Common myeloid progenitor, CD34-positive (primary cell): ENCODE results near the gene AUH. TPM values are rescaled to one million over a fixed set of nuclear protein-coding genes. Genes with fewer than 3 reads are reported as not detected.

ENCODE experiments used
- CTCF ChIA-PET: fragments of 350-600 bp; sonication (Branson Sonifier 250); formaldehyde crosslinking; loops from one replicate; lab custom pipeline; 2021; ENCODE audit warnings: antibody characterized with exemption; lab: Charles Lee
- POLR2A ChIA-PET: fragments of 350-600 bp; sonication (Branson Sonifier 250); formaldehyde crosslinking; loops from one replicate; lab custom pipeline; 2021; ENCODE audit warnings: antibody characterized with exemption; lab: Charles Lee
- DNase-seq, 3 donors: peaks; one replicate each; pipeline versions ENCODE4 v3.0.0 to v3.0.0-alpha.2; 2013
- H3K27ac ChIP-seq, 2 experiments: 1 replicate in 1 of 2; 2 replicates in 1 of 2; pipeline ENCODE4 v1.7.0; 2013; ENCODE audit warnings: inconsistent platforms in 2 of 2, low read length in 2 of 2, mild to moderate bottlenecking in 2 of 2, low read depth in 1 of 2, moderate library complexity in 1 of 2; ENCODE audit not compliant: severe bottlenecking in 2 of 2, insufficient read depth in 1 of 2, poor library complexity in 1 of 2
- H3K27me3 ChIP-seq, 5 experiments: replicated peaks in 2 of 5; 1 replicate in 3 of 5; 2 replicates in 2 of 5; pipeline versions ENCODE4 v1.6.1 to v1.7.0; 2013; ENCODE audit warnings: low read length in 4 of 5, mild to moderate bottlenecking in 2 of 5, moderate library complexity in 2 of 5, inconsistent platforms in 1 of 5; ENCODE audit not compliant: insufficient read depth in 5 of 5, control insufficient read depth in 4 of 5
- H3K36me3 ChIP-seq, 4 experiments: 1 replicate in 2 of 4; 2 replicates in 2 of 4; pipeline versions ENCODE4 v1.6.1 to v1.7.0; 2013; ENCODE audit warnings: low read length in 3 of 4, control low read depth in 1 of 4, mild to moderate bottlenecking in 1 of 4; ENCODE audit not compliant: control insufficient read depth in 4 of 4, insufficient read depth in 4 of 4
- H3K4me1 ChIP-seq, 4 experiments: 1 replicate in 3 of 4; 2 replicates in 1 of 4; pipeline versions ENCODE4 v1.6.1 to v1.7.1; 2013; ENCODE audit warnings: low read length in 3 of 4, mild to moderate bottlenecking in 3 of 4, control low read depth in 1 of 4, inconsistent platforms in 1 of 4, moderate library complexity in 1 of 4; ENCODE audit not compliant: control insufficient read depth in 4 of 4, insufficient read depth in 4 of 4; ENCODE audit errors: control extremely low read depth in 1 of 4
- H3K4me3 ChIP-seq, 7 experiments: 1 replicate in 4 of 7; 2 replicates in 3 of 7; pipeline versions ENCODE4 v1.5.1 to v1.7.0; 2013; ENCODE audit warnings: mild to moderate bottlenecking in 7 of 7, low read length in 6 of 7, moderate library complexity in 6 of 7, inconsistent platforms in 2 of 7, low read depth in 2 of 7, control low read depth in 1 of 7; ENCODE audit not compliant: insufficient read depth in 4 of 7, control insufficient read depth in 1 of 7; ENCODE audit errors: extremely low read depth in 1 of 7
- H3K9me3 ChIP-seq, 5 experiments: 1 replicate in 4 of 5; 2 replicates in 1 of 5; pipeline versions ENCODE4 v1.6.1 to v1.7.1; 2013; ENCODE audit warnings: low read length in 4 of 5, mild to moderate bottlenecking in 2 of 5, inconsistent platforms in 1 of 5, low read depth in 1 of 5, moderate library complexity in 1 of 5; ENCODE audit not compliant: control insufficient read depth in 4 of 5, insufficient read depth in 2 of 5; ENCODE audit errors: control extremely low read depth in 1 of 5
- WGBS: methylation state at CpG from one replicate; pipeline ENCODE4 v1.1.5; 2013; ENCODE audit not compliant: insufficient coverage; 5-methylcytosine and 5-hydroxymethylcytosine counted together
- polyA plus RNA-seq: library from polyadenylated mRNA; unstranded; fragments of 120-200 nt; gene quantifications from one replicate; pipeline ENCODE4 v1.2.1, GENCODE V29; 2013

The AUH gene, protein sequence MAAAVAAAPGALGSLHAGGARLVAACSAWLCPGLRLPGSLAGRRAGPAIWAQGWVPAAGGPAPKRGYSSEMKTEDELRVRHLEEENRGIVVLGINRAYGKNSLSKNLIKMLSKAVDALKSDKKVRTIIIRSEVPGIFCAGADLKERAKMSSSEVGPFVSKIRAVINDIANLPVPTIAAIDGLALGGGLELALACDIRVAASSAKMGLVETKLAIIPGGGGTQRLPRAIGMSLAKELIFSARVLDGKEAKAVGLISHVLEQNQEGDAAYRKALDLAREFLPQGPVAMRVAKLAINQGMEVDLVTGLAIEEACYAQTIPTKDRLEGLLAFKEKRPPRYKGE
- 13.7 TPM for polyA plus RNA-seq

DNA sequence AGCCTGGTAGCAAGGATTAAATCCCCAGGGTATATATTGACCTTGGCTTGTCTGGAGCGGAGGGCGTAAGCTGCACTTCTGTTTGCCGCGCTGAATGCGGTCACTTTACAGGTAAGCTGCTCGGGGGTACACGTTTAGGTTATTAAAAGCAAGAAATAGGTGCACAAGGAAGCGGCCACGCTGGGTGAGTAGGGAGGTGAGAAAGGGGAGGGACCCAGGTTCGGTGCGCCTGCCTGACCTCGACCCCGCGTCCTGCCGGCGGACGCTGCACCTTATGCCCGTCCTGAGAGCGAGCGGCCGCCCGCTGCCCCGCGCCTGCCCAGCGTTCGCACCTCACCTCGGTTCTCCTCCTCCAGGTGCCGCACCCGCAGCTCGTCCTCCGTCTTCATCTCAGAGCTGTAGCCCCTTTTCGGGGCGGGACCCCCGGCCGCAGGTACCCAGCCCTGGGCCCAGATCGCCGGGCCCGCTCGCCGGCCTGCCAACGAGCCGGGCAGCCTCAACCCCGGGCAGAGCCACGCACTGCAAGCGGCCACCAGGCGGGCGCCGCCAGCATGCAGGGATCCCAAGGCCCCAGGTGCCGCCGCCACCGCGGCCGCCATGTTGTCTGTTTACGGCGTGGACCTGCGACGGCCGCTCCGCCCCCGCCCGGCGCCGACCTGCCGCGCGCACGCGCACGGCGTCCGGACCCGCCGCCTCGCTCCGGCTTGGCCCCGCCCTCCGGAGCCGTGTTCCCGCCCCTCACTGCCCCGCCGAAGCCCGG lies at the start of gene AUH:
Gene AUH, minus strand, starts transcription at position 628 of the 760 bp plus-strand sequence. Its CDS starts 29 bp downstream, at position 599.
- Histone ChIP-seq H3K4me1 (peaks cover 8 to 18% (median 11%) of the 10 kb centered on the region in 4 experiments), H3K9me3 (peaks cover 0 to 6% (median 0%) of the 10 kb centered on the region in 5 experiments), H3K36me3 (peaks cover 0 to 6% (median 1%) of the 10 kb centered on the region in 4 experiments), H3K27me3 (no peaks in the 10 kb centered on the region), H3K4me3 (peak within 1 kb of the TSS; percentile 79 to 97 (median 94)), H3K27ac (peak within 1 kb of the TSS; percentile 55 to 84)
- 0% methylated on average over 66 of the region's 82 CpGs for WGBS
- CTCF ChIA-PET: interaction anchor here (0.7 to 2.1 kb wide), 12 partner anchors 9 to 349 kb away, joined by 3 to 12 read pairs (median 3); no protein-coding TSS in a partner anchor
- DNase-seq: peak; percentile 83 to 90 (median 89)
- POLR2A ChIA-PET: no interaction called here

DNA sequence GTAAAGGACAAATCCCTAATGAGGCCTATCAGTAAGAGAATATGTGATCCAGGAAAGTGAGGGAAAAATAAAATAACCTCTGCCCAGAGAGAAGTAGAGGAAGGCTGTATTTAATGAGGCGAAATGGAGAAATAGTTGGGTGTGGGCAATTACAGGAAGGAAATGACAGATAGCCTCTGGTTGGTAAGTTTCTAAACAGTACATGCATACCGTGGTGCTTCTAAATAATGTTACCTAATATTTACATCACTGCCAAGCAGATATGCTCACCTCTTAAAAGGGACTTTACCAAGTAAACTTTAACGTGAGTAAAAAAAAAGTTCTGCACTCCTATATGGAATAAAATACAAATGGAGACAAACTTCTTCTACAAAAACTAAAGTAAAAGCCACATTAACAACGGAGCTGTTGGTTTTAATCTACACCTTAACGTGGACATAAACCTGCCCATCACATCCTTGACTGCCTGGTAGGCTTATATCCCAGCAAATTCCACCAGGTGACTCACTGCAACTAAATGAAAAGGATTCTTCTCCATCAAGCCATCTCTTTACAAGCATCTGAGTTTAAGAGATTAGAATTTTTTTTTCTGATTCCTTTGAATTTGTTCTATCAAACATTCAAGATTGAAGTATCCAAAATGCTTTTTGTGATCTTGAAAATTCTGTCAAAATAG lies 49.5 kb upstream of the AUH start:
- whole genome bisulfite sequencing: 77% methylated on average over 3 of the region's 5 CpGs
- H3K27me3 ChIP-seq: peaks cover 0 to 2% (median 0%) of the 10 kb centered on the region in 5 experiments
- POLR2A ChIA-PET: interaction anchor here (0.6 to 0.8 kb wide), 2 partner anchors 13 to 14 kb away, joined by 3 read pairs; no protein-coding TSS in a partner anchor
- no peak overlapping the region for H3K27ac ChIP-seq
- peaks cover 5 to 10% (median 7%) of the 10 kb centered on the region in 4 experiments for H3K4me1 ChIP-seq
- CTCF ChIA-PET: interaction anchor here (0.5 to 2.0 kb wide), 4 partner anchors 9 to 322 kb away, joined by 3 to 6 read pairs (median 6); no protein-coding TSS in a partner anchor
- DNase-seq: peak in 2 of 3 donors; percentile 55 to 66
- H3K4me3 ChIP-seq: peak overlapping the region in 1 of 7 experiments; percentile 28
- H3K36me3 ChIP-seq: peaks cover 0 to 18% (median 11%) of the 10 kb centered on the region in 4 experiments
- H3K9me3 ChIP-seq: no peaks in the 10 kb centered on the region

DNA sequence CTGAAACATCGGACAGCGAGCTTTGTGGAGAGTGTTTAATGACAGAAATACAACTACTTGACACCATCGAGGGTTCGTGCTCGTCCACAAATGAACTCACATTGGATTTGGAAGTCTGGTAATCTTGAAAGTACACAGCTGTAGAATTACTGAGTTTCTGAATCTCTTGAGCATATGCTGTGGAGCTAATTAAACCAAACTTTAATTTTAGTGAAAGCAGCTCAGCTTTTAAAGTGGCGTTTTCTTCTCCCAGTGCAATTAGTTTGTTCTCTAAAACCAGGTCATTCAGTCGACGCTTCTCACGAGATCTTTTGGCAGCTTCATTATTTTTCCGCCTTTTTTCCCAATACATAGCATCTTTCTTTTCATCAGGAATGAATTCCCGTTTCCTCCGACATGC lies 48.4 kb upstream of the AUH start:
- no peaks in the 10 kb centered on the region for H3K9me3 ChIP-seq
- peaks cover 5 to 10% (median 7%) of the 10 kb centered on the region in 4 experiments for H3K4me1 ChIP-seq
- DNase-seq: no peak
- H3K27me3 ChIP-seq: no peaks in the 10 kb centered on the region
- H3K27ac ChIP-seq: no peak overlapping the region
- CTCF ChIA-PET: interaction anchor here (0.6 to 2.0 kb wide), 4 partner anchors 11 to 321 kb away, joined by 3 to 6 read pairs (median 4); no protein-coding TSS in a partner anchor
- H3K36me3 ChIP-seq: peaks cover 0 to 18% (median 11%) of the 10 kb centered on the region in 4 experiments
- POLR2A ChIA-PET: no interaction called here
- WGBS: 98% methylated on average over 12 of the region's 12 CpGs
- no peak overlapping the region for H3K4me3 ChIP-seq

DNA sequence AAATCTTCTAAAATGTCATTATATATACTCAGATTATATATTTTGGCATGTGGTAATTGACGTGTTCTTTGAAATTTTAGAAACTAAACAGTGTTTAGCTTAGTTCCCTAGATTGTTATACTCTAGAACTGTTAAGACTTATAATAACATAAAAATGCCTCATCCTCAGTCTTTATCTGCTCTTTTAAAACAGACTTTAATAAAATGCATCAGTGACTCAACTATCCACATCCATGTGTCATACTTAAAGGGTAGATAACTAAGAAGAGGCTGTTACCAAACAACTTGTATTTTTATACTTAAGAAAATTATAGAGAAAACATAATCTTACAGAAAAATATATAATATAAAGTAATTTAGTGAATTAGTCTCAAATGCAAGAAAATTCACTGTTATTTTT lies 46.8 kb upstream of the AUH start:
- DNase-seq: no peak
- ChIA-PET CTCF (interaction anchor here (0.7 kb wide), 1 partner anchor 458 kb away, joined by 3 read pairs; no protein-coding TSS in a partner anchor), POLR2A (no interaction called here)
- Histone ChIP-seq H3K36me3 (peaks cover 0 to 18% (median 11%) of the 10 kb centered on the region in 4 experiments), H3K4me3 (no peak overlapping the region), H3K4me1 (peaks cover 5 to 21% (median 12%) of the 10 kb centered on the region in 4 experiments), H3K27ac (no peak overlapping the region), H3K9me3 (no peaks in the 10 kb centered on the region), H3K27me3 (no peaks in the 10 kb centered on the region)
- WGBS: no CpG with 5 or more reads among the region's 1 CpG

DNA sequence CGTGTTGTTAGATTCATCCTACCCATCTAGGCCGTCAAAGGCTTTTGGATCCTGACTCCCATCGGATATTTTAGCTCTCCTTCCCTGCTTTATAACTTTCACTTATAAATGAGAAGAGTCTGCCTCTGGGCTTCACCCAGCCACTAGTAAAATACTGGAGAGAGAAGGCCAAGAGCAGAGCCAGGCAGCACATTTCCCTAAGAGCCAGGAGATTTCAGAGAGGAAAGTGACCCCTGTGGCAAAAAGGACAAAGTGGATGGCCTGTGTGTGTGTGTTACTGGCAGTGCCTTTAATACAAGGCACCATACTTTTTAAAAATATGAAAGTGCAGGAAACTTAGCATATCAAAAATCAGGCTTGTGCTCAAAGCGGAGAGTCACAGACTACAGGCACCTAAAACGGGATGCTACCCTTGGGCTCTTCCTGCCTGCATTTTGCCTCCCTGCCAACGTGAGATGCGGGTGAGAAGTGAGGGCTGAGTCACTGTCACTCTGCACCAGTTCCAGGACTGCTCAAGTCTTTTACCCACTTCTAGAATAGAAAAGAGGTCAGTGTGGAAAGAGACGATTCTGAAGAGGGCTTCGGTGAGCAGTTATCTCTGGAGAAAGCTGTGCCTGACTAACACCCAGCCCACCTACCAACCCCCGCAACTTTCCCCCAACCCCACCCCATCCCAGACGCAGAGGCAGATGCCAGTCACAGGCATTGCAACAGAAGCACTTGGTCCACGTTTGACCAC lies 46.0 kb upstream of the AUH start:
- Histone ChIP-seq H3K9me3 (no peaks in the 10 kb centered on the region), H3K4me3 (no peak overlapping the region), H3K27ac (no peak overlapping the region), H3K27me3 (no peaks in the 10 kb centered on the region), H3K4me1 (peaks cover 5 to 28% (median 18%) of the 10 kb centered on the region in 4 experiments), H3K36me3 (peaks cover 0 to 18% (median 11%) of the 10 kb centered on the region in 4 experiments)
- POLR2A ChIA-PET: no interaction called here
- 85% methylated on average over 6 of the region's 12 CpGs for WGBS
- CTCF ChIA-PET: interaction anchor here (0.7 kb wide), 1 partner anchor 458 kb away, joined by 3 read pairs; no protein-coding TSS in a partner anchor
- DNase-seq: no peak
